AG10803 (cell line): Measurements from ENCODE around the gene ARHGEF1.

Experiments
- DNase-seq: peaks from one replicate; pipeline ENCODE4 v3.0.0; 2010; ENCODE audit warnings: low read depth
- H3K4me3 ChIP-seq: 2 replicates; pipeline ENCODE4 v1.5.1; 2011; ENCODE audit warnings: mild to moderate bottlenecking, low read length, control low read depth
- TF ChIP-seq, protein P1 (sequence below): conservative IDR thresholded peaks from 2 replicates; pipeline ENCODE4 v1.5.1; 2011; ENCODE audit warnings: mild to moderate bottlenecking, low read length, control low read depth, inconsistent platforms

ARHGEF1 gene

DNA sequence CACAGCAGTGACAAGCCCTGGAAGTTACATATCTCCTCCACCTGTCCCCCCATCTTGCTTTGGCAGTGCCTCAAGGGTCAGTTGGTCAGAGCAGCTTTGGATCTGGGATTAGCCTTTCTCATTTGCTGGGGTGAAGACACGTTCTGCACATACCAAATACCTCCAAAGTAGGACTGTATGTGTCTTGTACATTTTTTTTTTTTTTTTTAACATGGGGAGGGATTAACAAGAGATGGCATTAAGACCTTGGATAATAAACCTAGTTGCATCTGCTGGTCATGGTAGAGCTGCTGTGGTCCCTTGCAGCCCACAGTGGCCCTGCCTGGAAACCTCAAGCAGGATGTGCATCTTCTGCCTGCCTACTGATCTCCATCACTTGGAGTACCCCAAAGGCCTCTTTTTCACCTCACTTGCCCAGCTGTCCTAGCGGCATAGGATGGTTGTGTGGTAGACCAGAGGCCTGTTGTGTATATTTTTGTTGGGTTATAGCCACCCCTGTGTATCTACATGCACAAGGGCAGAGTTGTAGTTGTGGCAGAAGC, 20.5 kb upstream of the ARHGEF1 start:
- TF ChIP-seq, protein P1, sequence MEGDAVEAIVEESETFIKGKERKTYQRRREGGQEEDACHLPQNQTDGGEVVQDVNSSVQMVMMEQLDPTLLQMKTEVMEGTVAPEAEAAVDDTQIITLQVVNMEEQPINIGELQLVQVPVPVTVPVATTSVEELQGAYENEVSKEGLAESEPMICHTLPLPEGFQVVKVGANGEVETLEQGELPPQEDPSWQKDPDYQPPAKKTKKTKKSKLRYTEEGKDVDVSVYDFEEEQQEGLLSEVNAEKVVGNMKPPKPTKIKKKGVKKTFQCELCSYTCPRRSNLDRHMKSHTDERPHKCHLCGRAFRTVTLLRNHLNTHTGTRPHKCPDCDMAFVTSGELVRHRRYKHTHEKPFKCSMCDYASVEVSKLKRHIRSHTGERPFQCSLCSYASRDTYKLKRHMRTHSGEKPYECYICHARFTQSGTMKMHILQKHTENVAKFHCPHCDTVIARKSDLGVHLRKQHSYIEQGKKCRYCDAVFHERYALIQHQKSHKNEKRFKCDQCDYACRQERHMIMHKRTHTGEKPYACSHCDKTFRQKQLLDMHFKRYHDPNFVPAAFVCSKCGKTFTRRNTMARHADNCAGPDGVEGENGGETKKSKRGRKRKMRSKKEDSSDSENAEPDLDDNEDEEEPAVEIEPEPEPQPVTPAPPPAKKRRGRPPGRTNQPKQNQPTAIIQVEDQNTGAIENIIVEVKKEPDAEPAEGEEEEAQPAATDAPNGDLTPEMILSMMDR: no peak
- H3K4me3 ChIP-seq: peak overlapping the region; percentile 3; the same call in 1 of the 2 replicates
- no peak for DNase-seq

DNA sequence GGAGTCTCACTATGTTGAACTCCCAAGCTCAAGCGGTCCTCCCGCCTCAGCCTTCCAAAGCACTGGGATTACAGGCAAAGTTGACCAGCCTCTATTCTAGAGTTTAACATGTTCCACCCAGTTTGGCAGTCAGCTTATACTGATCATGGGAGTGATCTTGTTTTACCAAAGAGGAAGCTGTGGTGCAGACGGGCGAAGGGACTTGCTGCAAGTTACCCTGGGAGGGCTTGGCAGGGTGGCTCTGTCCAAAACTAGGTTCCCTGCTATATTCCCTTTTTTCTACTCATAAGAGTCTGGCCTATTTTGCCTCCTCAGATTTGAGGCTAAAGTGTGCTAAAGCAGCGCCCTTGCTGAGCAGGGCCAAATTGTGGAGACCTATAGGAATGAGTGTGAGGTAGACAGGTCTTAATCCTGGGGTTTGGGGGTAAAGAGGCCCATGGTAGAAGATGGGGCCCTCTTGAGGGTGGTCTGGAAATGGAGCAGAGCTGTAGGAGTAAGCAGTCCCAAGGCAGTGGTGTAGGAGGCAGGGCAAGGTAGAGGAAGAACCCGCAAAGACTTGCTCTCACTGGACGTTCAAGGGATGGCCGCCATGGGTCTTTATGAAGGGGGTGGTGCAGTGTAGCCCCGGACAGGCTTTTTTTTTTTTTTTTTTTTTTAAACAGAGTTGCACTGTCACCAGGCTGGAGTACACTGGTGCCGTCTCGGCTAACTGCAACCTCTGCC, 19.6 kb upstream of the ARHGEF1 start:
- H3K4me3 ChIP-seq: no peak overlapping the region; the same call in 1 of the 2 replicates
- TF ChIP-seq, protein P1: no peak
- DNase-seq: no peak

DNA sequence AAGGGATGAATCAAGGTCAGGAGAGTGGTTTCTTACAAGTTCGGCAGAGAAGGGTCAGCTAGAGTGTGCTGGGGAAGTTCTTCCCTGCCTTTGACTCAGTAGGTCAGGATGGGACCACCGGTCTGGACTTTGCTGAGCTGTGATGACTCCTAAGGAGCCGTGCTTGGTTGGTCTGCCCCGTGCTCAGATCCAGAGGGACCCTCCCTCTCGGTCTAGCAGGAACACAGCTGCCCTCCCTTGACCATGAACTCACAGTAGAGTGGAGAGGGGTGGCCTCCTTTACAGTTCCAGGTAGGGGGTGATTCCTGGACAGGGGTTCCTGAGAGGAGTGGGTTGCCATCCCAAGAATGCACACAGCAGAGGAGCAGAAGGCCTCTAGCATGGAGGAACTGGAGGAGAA, 18.6 kb upstream of the ARHGEF1 start:
- TF ChIP-seq, protein P1: no peak
- no peak overlapping the region for H3K4me3 ChIP-seq
- DNase-seq: no peak

- DNase-seq: no peak
- H3K4me3 ChIP-seq: no peak overlapping the region
- TF ChIP-seq, protein P1: no peak
These were observed 16.7 kb upstream of the ARHGEF1 start for GRCh38 chr19:41866284-41866683.

DNA sequence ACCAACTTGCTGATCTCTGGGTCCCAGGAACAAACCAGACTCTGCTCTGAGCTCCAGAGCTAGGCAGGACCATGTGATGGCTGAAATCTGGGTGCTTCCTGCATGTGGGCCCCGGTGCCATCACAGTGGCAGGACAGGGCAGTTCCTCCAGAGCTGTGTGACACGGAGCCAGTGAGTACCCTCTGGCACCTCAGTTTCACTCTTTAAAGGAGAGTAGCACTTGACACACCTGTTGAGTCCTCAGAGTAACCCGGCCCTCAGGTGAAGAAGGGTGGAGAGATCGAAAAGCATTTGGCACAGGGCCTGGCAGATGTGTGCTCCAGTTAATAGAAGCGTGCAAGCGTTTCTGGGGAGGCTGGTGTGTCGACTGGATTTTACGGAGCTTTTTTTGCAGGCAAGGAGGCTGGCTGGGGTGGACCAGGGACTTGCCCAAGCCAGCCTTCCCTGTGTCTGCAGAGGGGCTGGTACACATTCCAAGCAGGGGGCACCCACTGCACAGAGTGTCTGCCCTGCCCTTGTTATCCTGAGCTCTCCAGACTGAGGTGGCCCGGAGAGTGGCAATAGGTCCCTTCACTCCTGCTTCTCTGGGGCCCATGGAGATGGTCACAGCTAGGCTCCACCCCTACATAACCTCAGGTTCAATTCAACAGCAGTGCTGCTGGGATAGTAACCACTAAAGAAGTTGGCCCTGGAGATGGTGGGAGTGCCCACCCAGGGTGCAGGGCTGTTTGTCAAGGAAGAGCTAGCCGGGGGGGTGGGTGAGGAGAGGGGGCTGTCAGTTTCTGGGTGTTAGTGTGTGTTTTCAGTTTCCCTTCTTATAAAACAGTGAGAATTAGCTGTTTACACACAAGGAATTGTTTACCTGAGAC, 14.6 kb upstream of the ARHGEF1 start:
- TF ChIP-seq, protein P1: no peak
- no peak overlapping the region for H3K4me3 ChIP-seq
- no peak for DNase-seq

GRCh38 chr19:41868989-41869300, 14.0 kb upstream of the ARHGEF1 start:
- no peak overlapping the region for H3K4me3 ChIP-seq
- no peak for DNase-seq
- TF ChIP-seq, protein P1: no peak
